ENCODE measurements around the gene RPS6KA2. TPM values are rescaled to one million over a fixed set of nuclear protein-coding genes. Genes with fewer than 3 reads are reported as not detected.
"Not testable (repeated sequence)": the region's sequence is repeated elsewhere in the genome, so short reads cannot be mapped to it uniquely, and the experiment has no call there.

RPS6KA2 gene
- total RNA-seq, 4 donors from 2014 or later = 52.1 to 84.8 (median 58.7) TPM

DNA sequence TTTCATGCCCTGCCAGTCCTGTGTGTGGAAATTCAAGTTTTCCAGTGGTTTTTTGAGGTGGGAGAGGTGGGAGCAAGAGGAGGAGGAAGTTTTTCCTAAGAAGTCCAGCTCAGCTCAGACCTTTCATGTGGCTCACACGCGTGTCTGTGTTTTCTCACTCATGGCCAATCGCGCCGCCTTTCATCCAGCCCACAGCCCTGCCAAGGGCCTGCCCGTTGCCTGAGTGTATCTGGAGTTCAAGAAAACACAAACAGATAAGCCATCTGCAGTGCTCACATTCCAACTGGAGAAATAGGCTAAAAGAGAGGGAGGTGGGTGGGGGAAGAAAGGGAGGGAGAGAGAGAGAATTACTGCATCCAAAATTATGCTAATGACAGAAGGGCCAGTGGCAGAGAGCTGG lies 231.7 kb downstream of the RPS6KA2 start:
- TF ChIP-seq, protein P1, sequence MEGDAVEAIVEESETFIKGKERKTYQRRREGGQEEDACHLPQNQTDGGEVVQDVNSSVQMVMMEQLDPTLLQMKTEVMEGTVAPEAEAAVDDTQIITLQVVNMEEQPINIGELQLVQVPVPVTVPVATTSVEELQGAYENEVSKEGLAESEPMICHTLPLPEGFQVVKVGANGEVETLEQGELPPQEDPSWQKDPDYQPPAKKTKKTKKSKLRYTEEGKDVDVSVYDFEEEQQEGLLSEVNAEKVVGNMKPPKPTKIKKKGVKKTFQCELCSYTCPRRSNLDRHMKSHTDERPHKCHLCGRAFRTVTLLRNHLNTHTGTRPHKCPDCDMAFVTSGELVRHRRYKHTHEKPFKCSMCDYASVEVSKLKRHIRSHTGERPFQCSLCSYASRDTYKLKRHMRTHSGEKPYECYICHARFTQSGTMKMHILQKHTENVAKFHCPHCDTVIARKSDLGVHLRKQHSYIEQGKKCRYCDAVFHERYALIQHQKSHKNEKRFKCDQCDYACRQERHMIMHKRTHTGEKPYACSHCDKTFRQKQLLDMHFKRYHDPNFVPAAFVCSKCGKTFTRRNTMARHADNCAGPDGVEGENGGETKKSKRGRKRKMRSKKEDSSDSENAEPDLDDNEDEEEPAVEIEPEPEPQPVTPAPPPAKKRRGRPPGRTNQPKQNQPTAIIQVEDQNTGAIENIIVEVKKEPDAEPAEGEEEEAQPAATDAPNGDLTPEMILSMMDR (IDR thresholded peaks at IDR 0.05) = no peak
- ATAC-seq (ENCODE audit: low FRiP score) (no peak), DNase-seq (ENCODE audit: low spot score) (no peak)

DNA sequence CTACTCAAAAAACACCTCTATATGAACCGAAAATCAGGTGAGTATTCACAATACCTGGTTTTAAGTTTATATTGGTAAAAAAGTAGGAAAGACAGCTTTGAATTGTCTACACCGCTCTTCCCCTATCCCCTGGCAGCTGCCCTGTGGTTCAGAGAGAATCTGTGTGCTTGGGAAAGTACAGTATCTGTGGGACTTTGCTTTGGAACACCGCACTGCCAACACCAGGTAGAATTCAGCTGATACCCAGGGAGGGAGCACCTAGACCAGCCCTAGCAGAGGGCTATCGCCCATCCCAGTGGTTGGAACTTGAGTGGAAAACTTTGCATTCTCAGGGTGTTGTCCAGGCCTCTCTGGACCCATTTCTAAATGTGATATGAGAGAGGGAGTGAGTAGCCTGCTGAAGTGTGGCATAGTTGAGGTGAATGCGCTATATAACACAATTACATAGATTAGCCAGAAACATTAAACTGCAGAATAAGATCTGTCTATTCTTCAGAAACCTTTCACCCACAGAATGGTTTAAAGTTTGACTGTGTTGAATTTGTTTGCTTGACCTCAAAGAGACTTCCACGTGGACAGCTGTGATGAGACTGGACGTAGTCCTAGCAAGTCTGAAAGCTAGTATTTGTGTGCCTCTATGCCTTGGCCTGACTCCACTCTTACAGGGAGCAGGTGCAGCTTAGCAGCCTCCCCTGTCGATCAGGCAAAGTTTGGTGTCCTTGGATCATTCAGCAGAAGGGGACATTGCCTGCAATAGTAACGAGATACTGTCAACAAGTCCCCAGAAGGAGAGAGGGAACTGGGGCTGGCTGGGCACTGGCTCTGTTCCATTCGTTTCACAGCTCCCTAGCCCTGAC lies 232.8 kb downstream of the RPS6KA2 start:
- TF ChIP-seq, protein P1 (IDR thresholded peaks at IDR 0.05) = no peak
- DNase-seq (ENCODE audit: low spot score) = no peak
- no peak for ATAC-seq (ENCODE audit: low FRiP score)

DNA sequence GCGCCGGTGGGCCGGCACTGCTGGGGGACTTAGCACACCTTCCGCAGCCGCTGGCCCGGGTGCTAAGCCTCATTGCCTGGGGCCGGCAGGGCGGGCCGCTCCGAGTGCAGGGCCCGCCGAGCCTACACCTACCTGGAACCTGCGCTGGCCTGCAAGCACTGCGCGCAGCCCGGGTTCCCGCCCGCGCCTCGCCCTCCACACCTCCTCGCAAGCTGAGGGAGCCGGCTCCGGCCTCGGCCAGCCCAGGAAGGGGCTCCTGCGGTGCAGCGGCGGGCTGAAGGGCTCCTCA lies 233.6 kb downstream of the RPS6KA2 start:
- no peak for DNase-seq (ENCODE audit: low spot score)
- ATAC-seq (ENCODE audit: low FRiP score) = no peak
- TF ChIP-seq, protein P1 (IDR thresholded peaks at IDR 0.05) = no peak

DNA sequence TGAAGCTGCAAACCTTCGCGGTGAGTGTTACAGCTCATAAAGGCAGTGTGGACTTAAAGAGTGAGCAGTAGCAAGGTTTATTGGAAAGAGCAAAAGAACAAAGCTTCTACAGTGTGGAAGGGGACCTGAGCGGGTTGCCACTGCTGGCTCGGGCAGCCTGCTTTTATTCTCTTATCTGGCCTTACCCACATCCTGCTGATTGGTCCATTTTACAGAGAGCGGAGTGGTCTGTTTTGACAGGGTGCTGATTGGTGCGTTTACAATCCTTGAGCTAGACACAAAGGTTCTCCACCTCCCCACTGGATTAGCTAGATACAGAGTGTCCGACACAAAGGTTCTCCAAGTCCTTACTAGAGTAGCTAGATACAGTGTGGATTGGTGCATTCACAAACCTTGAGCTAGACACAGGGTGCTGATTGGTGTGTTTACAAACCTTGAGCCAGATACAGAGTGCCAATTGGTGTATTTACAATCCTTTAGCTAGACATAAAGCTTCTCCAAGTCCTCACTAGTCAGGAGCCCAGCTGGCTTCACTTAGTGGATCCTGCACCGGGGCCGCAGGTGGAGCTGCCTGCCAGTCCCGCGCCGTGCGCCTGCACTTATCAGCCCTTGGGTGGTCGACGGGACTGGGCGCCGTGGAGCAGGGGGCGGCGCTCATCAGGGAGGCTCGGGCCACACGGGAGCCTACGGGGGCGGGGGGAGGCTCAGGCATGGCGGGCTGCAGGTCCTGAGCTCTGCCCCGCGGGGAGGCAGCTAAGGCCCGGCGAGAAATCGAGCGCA lies 234.1 kb downstream of the RPS6KA2 start:
- ATAC-seq (ENCODE audit: low FRiP score); DNase-seq (ENCODE audit: low spot score): not testable (repeated sequence)

DNA sequence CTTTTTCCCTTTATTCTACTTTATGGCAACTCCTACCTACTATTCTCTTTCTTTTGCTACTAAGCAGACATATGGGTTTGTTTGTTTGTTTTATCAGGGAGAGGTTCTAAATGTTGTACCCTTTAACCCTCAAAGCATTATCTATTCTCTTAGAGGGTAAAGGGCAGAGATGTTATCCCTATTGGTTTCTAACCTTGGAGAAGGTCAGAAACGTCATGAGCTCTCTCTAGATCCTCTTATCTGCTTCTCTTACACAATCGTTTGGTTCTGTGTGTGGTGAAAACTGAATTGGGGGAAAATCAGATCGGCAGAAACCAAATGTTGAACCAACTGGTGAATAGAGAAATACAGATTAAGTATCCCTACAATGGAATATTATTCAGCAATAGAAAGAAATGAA lies 237.9 kb downstream of the RPS6KA2 start:
- no peak for DNase-seq (ENCODE audit: low spot score)
- no peak for ATAC-seq (ENCODE audit: low FRiP score)
- TF ChIP-seq, protein P1 (IDR thresholded peaks at IDR 0.05) = no peak

DNA sequence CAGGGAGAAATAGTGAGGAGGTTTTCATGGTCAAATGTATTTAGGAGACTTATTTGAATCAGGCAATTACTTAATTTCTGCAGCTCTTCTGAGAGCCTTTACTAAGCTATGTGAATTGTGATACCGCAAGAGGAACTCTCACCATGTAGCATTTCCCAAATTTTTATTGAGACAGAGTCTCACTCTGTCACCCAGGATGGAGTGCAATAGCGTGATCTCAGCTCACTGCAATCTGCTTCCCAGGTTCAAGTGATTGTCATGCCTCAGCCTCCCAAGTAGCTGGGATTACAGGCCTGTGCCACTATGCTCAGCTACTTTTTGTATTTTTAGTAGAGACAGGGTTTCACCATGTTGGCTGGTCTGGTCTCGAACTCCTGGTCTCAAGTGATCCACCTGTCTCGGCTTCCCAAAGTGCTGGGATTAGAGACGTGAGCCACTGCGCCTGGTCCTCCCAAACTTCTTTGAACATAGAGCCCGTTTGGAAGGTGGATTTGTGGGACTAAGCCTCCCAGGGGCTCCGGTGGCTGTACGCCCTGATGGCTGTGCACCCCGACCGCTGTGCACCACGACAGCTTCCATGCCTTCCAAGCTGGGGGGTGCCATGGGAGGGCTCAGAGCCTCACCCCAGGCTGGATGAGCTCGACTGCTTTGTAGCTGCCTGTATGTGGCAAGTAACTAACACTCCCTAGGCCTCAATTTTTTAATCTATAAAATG lies 238.6 kb downstream of the RPS6KA2 start:
- no peak for ATAC-seq (ENCODE audit: low FRiP score)
- TF ChIP-seq, protein P1 (IDR thresholded peaks at IDR 0.05) = no peak
- no peak for DNase-seq (ENCODE audit: low spot score)

DNA sequence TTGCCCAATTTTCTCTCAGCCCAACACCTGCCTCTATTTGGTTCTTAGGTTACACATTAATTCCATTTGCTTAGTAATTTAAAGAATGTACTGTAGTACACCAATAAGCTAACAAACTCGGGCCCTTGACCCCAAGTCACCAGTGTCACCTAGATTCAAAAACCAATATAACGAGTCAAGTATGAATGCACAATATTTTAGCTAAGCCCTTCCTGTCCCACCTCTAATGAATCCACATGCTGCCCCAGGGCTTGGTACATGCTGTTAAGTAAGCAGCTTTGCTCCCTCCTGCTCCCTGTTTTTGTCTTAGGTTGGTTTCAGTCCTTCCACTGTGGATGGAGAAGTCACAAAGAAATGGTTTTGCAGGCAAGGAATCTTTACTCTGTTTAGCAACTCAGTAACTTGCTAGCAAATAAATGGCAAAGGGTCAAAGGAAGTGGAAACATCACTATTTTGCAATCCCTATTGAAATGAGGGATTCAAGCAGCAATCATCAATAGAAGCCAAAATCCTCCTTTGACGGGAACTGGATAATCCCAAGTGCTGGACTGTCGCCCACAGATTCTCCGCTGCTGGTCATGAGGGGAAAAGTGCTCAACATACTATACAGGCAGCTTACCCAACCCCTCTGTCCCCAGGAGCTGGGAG lies 239.3 kb downstream of the RPS6KA2 start:
- DNase-seq (ENCODE audit: low spot score) (no peak), ATAC-seq (ENCODE audit: low FRiP score) (no peak)
- TF ChIP-seq, protein P1 (IDR thresholded peaks at IDR 0.05) = no peak

DNA sequence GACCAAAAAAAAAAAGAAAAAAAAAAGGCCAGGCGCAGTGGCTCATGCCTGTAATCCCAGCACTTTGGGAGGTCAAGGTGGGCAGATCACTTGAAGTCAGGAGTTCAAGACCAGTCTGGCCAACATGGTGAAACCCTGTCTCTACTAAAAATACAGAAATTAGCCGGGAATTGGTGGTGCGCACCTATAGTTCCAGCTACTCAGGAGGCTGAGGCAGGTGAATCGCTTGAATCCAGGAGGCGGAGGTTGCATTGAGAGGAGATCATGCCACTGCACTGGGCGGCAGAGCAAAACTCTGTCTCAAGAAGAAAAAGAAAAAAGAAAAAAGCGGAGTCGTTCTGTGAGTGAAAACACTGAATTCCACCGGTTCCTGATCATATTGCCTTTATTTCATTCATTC lies 240.0 kb downstream of the RPS6KA2 start:
- ATAC-seq (ENCODE audit: low FRiP score); DNase-seq (ENCODE audit: low spot score): not testable (repeated sequence)

Measured in omental fat pad (tissue), 4 donors.